Activated T-helper 1 cell treated with Interleukin-2 at 50 U/mL for 16 hours (primary cell): Measurements from ENCODE around the gene AMIGO1.

Experiments used
- DNase-seq: peaks from one replicate; pipeline ENCODE4 v3.0.0-alpha.2; 2020; ENCODE audit warnings: low read depth

AMIGO1 gene

DNA sequence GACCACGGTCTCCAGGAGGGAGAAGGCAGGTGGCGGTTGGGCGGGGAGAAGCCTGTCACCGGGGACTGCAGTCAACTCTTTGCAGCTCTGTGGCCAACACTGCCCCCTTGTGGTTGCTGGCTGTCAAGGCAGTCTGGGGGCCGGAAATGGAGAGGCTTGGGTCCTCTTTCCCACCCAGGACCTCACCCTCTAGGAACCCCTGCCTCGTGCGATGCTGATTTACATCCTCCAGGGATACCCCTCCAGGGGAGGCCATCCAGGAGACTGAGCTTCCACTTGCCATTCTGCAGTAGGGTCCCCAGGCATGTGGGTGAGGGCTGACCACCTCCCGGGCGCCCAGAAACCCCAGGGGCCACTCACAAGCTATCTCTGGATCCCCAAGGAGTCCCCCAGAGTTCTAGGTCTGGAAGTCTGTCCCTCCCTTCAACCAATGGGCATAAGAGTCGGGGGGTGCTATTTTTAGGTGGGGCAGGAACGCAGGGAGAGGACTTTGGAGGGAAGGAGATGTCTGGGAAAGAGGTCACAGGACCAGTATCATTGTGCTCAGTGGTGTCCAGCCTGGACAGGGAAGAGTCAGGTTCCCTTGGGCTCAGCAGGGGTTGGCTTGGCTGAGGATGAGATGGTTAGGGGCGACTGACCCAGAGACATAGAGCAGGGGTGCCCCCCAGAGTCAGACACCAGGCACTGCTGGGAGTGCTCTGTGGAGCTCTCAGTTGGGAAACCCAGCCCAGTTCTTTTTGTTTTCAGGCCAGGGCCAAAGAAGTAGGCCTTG is 23.0 kb upstream of the AMIGO1 start:
- peak; percentile 83 for DNase-seq

DNA sequence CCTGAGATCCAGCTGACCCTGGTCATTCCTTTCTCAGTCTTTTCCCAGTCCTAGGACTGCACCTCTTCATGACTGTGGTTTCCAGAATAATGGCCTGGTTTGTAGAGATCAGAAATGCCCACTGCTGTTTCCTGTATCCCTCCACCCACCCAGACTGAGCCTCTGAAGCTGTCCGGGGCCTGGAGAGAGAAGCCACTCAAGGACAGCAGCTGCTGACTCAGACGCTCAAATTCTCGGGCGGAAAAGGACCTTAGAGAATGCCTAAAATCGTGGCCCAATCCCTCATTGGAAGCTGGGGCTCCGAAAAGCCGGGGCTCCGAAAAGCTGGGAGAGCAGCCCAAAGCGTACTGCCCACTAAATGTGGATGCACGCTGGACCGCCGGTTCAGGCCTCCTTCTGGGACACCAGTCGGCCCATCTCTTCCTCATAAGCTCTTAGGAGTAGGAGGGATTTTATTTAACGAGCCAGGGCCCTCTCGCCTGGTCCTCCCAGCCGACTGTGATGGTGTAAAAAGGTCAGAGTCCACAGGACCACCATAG is 22.4 kb upstream of the AMIGO1 start:
- no peak for DNase-seq

DNA sequence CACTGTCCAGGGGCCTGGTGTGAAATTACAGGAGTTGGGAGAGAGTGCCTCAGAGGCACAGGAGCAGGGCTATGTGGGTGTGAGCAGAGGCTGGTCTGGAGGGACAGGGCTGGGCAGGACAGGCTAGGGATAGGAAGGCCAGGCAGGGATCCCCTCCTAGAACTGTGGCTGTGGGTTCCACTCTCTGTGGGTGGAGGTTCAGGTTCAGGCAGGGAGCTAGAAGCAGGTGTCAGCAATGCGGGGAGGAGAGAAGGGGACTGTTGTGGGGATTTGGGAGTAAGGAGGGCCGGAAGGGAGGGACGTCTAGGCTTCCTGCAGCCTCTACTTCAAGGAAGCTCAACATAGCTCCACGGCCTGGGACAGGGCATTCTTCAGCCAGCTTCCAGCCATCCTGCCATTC is 21.9 kb upstream of the AMIGO1 start:
- no peak for DNase-seq

DNA sequence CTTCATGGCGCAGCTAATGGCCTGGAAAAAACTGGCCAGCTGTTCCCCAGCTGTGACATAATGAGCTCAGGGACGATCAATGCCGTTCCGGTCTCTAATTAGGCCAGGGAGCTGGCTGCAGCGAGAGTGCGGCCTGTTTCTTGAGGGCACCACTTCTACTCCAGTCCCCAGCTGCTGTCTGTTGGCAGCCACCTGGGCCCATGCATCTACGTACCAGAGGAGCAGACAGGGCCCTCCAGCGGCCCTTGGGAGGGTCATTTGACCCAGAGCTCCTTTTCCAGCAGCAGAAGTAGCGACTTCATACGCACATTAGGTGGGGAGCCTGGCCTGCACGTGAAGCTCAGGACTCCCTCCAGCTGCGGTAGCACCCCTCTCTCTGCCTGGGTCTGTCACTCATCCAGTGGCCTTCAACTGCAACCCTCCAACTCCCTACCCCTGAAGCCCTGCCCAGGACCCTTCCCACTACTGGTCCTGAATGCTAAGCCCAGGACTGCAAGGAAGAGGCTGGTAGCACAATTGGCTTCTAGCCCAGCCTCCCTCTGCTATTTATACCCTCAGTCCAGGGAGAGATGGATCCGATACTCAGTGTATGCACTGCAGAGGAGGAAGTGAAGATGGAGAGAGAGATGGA is 21.0 kb upstream of the AMIGO1 start:
- DNase-seq = no peak

DNA sequence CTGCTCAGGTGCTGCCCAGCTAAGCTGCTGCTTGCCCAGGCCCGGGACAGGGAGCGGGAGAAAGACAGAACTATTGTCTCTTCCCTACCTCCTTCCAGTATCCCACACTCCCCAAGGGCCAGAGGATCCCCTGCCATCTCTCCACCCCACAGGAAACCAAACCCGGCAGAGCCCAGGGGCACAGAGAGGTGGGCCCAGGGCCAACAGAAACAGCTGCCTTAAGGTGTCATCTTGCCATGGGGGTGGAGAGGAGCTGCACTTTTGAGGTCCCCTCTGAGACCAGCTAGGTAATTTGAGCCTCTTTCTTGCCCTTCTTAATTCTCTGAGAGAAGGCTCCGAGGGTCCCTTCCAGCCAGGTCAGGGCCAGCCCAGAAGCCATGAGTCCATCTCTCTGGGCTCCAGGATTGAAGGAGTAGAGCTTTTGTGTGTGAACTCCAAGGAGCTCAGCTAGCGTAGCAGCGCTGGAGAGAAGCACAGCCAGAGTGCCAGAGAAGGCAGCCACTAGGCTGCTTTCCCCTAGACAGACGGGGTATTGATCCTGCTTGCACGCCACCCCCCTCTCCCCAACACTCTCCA is 20.4 kb upstream of the AMIGO1 start:
- no peak for DNase-seq

DNA sequence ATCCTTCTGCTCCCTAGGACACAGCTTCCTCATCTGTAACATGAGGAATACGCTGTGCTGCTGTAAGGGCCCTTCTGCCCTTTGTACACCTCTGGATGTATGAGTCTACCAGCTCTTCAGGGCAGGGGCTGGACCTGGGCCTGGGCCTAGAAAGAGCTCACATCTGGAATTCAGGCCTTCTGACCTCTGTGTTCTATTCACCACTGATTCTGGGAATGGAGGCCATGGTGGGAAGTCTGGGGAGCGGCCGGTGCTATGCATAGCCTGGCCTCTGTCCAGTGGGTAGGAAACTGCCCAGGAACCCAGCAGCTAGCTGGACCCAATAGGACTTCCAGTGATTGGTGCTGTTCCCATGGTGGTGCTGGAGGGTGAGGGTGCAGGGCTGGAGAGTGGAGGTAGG is 19.2 kb upstream of the AMIGO1 start:
- DNase-seq = no peak

DNA sequence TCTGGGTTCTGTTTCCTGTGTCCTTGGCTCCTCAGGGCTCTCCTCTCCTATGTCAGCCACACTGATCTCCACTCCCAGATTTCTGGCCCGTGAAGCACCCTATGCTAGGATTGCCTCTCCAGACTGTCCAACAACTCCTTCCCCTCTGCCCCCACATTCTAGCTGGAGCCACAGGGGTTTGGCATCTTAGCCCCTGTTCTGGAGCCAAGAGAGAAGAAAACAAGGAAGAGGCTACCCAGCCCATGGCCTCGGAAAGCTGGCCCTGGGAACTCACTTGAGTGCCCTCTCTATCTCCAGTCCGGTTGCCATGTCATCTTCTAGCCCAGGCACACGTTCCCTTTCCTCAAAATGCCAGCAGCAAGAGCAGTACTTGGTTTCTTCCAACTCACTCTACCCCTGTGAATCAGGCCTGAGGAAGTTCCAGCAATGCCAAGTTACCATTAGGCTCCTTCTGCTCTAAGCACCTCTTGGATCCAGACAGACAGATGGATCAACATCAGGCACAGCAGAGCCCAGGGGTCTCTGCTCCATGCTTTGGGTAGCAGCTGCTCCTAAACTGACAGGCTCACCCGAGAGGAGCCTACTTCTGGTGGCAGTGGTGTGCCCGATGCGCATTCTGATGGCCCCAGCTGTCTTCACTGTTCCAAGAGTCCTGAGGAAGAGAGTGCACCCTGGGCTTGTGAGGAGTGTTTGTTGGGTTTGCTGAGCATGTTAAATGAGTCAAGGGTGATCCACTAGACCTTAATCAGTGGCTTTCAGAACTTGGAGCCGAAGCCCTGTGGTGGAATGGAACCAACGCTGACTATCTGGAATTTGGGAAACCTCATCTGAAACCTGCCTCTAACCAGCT is 18.5 kb upstream of the AMIGO1 start:
- no peak for DNase-seq

DNA sequence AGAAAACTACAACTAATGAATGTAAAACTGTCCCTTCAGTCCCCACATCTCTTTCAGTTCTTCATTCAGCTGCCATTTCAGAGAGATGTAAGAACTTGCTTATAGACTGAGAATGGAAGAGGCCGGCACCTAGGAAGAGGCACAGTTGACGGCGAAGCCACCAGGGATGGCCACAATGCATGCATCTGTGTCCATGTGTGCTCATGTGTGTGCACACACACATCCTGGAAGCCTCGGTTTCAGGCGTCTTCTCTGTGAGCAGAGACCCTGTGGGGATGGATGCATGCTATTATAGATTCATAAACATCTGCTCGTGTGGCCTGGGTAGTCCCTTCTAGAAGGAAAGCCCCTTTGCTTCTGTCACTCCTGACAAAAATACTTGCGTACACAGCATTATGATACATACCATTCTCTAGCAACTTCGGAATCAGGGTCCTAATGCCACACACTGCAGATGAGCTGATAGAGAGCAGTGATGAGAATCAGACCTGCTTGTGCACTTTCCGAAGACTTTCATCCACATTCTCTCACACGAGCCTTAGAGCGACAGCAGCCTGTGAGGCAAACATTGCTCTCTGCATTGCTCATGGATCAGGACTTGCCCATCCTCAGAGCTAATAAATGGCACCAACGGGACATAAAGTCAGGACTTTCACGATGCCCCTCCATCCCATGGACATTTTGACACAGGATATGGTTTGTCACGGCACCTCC is 17.7 kb upstream of the AMIGO1 start:
- DNase-seq = no peak

DNA sequence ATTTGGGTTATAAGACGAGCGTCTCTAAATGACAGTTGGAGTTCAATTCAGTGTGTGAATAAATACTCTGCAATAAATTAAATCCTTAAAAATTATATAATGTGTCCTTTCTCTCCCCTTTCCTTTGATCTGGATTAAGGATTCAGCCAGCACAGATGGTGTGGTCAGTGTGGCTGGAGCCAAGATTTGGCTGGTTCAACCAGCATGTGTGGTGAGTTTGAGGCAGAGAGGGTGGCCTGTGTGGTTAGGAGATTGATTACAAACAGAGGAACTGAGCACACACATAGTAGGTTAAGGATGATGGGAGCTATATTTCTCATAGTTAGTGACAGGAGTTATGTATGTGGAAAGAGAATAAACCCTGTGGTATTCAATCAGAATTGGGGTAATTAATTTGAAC is 14.2 kb upstream of the AMIGO1 start:
- no peak for DNase-seq

DNA sequence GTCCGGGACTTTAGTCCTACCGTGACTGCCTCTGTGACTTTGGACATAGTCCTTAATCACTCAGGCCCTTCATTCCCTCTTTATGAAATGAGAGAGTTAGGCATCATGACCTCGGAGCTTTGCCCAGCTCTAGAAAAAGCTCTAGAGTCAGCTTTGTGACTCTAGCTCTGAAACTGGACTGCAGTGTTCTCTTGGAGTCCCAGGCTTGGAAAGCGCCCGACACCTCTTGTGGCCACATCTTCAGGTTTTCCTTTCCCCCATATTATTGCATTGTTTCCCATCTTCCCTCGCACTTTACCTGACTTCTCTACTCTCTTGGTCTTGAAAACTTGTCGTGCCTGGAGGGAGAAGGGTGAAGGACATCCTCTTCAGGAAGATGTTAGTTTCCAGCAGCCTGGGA is 12.5 kb upstream of the AMIGO1 start:
- DNase-seq = no peak

DNA sequence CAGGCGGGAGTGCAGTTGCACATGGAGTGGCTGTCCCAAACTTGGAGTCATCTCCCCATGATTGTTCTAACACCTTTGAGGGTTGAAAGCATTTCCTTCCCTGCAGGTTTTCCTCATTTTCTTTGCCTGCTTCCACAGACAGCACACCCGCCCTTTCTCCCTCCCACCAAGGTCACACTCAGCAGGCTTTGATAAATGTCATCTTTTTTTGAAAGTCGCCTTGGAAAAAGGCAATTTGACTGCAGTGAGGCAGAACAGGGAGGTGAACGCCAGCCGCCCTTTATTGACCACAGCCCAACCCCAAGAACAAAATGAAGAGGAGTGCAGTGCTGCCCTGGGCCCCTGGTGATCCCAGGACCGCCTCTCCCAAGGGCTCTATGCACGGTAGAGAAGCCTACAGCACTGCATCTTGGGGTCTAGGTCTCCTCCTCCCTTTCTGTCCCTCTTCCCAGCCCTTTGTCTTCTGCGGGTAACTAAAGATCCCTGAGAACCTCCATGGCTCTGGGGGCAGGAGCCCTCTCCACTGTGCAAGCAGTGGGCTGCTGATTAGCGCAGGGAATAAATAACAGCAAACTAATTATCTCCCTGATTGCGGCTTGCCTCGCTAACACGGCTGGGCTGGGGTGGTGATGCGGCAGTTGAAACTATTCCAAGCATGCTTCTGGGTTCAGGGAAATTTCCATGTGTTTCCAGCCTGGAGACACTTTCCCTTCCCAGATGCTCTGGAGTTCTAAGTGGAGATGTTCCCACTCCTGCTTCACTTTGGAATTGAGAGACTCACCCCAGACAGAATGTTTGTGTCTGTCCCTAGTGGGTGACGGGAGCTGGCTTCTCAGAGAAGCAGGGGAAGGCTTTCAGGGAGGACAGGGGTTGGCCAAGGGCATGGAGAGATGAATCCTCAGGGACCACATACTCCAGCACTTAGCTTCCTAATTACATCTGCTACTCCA is 11.8 kb upstream of the AMIGO1 start:
- no peak for DNase-seq

DNA sequence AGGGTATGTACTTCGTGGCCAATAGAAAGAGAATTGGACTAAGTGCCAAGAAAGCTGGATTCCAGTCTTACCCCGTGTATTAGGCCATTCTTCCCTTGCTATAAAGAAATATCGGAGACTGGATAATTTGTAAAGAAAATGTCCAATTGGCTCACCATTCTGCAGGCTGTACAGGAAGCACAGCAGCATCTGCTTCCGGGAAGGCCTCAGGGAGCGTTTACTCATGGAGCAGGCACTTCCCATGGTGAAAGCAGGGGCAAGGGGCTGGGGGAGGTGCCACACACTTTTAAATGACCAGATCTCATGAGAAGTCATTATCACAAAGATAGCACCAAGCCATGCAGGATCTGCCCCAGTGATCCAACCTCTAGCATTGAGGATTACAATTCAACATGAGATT is 7.8 kb upstream of the AMIGO1 start:
- DNase-seq = no peak

DNA sequence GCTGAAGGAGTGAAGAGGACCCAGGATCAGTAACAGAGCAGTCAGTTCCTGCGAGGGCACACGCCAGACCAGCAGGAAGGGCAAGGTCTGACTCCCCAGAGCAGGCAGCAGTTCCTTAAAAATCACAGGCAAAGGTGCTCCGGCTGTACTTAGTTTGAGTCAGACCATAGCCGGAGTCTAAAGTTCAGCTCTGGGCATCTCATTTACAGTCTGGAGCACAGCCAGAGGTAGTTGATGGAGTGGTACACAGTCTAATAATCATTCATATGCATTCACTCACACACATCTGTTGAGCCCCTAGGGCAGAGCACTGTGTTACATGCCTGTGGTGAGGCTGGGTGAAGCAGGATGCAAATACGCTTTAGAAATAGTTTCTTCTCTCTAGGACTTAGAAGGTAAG is 7.3 kb upstream of the AMIGO1 start:
- no peak for DNase-seq

DNA sequence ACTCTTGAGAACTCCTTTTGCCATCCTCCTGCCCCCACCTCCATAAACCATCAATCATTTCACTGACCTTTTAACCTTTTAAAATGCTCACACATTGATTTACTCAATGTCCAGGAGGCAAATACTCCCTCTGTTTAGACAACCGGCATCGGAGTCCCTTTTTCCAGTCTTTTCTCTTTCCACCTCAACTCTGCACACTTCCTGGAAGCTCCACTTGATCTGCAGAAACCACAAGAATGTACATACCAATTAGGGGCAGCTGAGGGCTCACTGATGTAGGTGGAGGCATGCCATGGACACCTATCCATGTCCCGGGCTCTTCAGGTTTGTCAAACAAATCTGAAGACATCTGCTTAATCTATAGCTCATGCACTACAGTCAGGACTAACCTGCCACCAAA is 5.3 kb upstream of the AMIGO1 start:
- no peak for DNase-seq

DNA sequence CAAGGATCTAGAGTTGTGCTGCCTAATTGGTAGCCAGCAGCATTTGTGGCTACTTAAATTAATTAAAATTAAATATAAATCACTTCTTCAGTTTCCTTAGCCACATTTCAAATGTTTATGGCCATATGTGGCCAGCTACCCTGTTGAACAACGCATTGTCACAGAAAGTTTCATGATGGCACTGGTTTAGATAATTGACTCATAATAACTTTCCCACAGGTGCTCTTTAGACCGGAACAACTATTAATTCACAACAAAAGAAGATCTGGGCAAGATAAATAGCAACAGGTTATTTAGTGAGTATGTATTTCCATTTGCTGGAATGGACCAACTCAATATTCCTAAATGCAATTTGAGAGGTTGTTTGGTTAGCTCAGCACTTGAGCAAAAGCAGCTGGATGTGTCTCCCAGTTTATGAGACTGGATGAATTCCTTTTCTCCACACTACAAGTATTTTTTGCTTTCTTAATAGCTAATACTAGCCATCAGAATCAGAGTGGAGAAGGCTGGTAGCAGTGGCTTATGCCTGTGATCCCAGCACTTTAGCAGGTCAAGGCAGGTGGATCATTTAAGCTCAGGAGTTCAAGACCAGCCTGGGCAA is 3.7 kb upstream of the AMIGO1 start:
- DNase-seq = no peak

DNA sequence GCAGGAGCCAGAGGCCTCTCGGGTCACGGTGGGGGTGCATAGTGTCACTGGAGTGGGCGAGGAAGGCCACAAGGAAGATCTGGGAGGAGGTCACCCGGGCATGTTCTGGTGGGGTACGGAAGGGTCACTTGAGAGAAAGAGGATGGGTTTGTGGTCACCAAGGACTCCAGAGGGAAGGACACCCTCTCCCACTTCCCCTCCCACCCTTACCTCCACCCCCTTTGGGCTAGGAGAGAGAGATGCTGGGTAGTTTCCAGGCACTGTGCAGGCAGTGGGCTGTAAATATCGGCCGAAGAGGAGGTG is 703 bp downstream of the AMIGO1 start:
- no peak for DNase-seq

DNA sequence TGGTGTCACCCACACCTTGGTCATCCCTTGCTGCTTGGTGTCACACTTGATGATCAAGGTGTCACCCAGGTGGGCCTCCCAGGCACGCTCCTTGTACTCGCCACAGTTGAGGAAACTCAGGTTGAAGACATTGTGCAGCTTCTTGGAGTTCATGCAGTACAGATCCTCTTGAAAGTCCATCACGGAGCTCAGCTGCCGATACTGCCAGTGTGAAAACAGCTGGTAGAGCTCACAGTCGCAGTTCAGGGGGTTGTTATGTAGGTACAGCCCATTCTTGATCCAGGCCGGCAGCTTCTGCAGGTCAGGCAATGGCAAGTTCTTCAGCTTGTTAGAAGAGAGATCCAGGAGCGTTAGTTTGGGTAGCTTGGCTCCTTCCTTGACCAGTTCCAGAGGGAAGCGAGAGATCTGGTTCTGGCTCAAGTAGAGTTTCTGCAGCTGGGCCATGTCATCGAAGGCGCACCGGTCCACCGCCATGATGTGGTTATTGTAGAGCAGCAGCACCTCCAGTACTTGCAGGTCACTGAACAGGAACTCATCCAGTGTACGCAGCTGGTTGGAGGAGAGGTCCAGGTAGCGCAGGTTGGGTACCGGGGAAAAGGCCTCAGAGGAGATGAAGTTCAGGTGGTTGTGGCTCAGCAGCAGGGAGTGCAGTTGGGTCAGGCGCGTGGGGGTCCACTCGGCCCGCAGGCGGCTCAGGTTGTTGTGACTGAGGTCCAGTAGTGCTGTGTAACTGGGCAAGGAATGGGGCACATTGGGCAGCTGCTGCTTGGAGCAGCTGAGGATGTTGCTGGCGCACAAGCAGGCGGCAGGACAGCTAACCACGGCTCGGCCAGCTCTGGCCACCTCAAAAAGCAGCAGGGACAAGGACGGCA is 1.3 kb downstream of the AMIGO1 start:
- DNase-seq = no peak

DNA sequence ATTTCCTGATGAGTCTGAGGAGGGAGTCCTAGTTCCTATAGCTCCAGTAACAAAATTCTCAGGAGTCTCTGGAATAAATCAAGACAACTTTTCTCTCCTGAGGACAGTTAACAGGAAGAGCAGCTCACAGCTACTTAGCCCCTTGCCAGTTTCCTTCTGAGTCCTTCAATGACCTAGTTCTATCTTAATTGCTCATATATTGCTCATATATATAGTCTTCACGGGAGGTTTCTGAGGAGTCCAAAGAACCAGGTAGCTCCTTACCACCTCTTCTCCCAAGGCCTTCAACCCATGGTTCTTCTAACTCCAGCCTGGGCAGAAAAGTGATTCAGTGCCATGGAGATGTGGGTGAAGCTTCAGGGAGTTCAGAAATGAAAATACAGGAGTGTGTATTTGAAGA is 4.6 kb downstream of the AMIGO1 start:
- DNase-seq = no peak

DNA sequence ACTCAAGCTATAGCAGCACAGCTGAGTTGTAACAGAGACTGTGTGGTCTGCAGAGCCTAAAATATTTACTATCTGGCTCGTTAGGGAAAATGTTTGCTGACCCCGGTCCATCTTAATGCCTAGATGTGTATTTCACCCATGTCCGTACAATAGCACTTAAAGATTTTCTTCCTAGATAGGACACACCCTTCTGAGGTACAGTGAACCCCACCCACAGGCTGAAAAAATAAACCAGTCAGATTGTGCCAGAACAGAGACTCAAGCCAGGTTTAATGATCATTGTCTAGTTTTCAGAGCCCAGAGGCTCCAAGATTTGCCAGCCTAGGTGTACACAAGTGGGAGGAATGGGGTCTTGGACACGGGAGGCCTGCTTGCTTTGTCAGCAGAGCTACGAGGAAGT is 5.6 kb downstream of the AMIGO1 start:
- DNase-seq = no peak
